LNCaP clone FGC (cell line): ENCODE data around the gene CAMK2N1.
"Not testable (repeated sequence)": the region's sequence is repeated elsewhere in the genome, so short reads cannot be mapped to it uniquely, and the experiment has no call there.

Source experiments
- DNase-seq: peaks from one replicate; pipeline ENCODE4 v3.0.0-alpha.2; 2011; ENCODE audit warnings: low read depth
- H3K4me3 ChIP-seq: 2 replicates; pipeline ENCODE4 v1.5.1; 2011; ENCODE audit warnings: mild to moderate bottlenecking, low read depth, low read length, control low read depth
- TF ChIP-seq, protein P1 (sequence below): IDR thresholded peaks from 2 replicates; pipeline ENCODE4 v1.5.1; 2012; ENCODE audit warnings: mild to moderate bottlenecking; ENCODE audit not compliant: control insufficient read depth, insufficient read depth; ENCODE audit errors: extremely low read depth

The CAMK2N1 gene

DNA sequence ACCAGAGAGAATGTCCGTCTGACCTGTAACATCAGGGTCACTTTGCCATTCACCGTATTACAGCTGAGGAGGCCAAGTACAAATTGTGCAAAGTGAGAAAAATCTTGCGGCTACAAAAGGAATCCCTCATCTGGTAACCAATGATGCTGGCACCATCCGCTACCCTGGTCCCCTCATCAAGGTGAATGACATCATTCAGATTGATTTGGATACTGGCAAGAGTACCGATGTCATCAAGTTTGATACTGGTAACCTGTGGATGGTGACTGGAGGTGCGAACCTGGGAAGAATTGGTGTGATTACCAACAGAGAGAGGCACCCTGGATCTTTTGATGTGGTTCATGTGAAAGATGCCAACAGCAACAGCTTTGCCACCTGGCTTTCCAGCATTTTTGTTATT lies 40.3 kb upstream of the CAMK2N1 start:
- H3K4me3 ChIP-seq: no peak overlapping the region
- no peak for DNase-seq
- TF ChIP-seq, protein P1, sequence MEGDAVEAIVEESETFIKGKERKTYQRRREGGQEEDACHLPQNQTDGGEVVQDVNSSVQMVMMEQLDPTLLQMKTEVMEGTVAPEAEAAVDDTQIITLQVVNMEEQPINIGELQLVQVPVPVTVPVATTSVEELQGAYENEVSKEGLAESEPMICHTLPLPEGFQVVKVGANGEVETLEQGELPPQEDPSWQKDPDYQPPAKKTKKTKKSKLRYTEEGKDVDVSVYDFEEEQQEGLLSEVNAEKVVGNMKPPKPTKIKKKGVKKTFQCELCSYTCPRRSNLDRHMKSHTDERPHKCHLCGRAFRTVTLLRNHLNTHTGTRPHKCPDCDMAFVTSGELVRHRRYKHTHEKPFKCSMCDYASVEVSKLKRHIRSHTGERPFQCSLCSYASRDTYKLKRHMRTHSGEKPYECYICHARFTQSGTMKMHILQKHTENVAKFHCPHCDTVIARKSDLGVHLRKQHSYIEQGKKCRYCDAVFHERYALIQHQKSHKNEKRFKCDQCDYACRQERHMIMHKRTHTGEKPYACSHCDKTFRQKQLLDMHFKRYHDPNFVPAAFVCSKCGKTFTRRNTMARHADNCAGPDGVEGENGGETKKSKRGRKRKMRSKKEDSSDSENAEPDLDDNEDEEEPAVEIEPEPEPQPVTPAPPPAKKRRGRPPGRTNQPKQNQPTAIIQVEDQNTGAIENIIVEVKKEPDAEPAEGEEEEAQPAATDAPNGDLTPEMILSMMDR: no peak

DNA sequence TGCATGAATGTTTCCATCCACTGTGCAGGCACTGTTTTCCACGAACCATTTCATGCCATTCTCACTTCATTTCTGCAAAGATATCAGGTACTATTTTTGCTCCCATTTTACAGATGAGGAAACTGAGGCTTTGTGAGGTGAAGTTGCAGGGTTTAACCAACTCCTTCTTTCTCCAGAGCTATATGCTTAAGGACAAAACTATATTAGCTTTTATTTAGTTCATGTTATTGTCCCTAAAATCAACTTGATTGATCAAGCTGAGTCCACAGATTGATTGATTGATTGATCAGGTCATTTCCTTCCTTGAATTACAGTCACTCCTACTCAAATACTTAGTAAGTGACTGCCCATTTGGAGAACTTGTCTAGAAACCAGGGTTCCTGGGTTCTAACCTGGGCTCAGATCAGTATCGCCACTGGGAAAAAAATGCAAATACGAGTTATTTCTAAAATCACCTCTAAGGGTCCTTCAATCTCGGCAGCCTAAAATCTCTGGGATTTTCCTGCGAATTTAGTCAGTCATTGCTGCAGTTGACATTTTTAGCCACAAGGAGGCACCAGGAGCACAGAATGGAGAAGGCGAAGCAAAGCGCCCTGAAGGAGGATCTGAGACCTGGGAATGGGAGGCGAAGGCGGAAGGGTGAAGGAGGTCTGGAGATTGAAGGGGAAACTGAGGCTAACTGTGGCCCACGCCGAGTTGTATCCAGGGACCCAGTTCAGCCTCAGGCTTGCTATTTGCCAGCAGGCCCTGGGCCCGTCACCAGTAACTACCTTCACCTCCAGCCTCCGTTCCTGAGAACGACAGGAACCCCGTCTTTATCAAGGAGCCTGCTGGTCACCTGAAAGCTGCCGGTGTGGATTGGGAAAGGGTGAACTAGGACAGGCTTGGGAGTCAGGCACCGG lies 36.2 kb upstream of the CAMK2N1 start:
- TF ChIP-seq, protein P1: peak; percentile 85
- no peak for DNase-seq
- H3K4me3 ChIP-seq: no peak overlapping the region

DNA sequence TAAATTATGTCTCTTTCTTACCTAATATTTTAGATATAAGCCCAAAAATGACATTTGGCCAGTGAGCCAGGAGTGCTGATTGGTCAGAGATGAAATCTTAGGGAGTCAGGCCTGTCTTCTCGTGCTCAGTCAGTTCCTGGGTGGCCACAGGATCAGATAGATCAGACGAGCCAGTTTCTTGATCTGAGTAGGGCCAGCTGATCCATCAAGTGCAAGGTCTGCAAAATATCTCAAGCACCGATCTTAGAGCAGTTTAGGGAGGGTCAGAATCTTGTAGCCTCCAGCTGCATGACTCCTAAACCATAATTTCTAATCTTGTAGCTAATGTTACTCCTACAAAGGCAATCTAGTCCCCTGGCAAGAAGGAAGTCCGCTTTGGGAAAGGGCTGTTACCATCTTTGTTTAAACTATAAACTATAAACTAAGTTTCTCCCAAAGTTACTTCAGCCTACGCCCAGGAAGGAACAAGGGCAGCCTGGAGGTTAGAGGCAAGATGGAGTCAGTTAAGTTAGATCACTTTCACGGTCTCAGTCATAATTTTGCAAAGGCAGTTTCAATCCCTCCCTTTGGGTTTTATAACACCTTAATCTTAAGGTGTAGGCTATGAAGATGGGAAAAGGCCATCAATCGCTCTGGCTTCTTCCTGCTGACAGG lies 33.7 kb upstream of the CAMK2N1 start:
- not testable (repeated sequence) for DNase-seq, H3K4me3 ChIP-seq

DNA sequence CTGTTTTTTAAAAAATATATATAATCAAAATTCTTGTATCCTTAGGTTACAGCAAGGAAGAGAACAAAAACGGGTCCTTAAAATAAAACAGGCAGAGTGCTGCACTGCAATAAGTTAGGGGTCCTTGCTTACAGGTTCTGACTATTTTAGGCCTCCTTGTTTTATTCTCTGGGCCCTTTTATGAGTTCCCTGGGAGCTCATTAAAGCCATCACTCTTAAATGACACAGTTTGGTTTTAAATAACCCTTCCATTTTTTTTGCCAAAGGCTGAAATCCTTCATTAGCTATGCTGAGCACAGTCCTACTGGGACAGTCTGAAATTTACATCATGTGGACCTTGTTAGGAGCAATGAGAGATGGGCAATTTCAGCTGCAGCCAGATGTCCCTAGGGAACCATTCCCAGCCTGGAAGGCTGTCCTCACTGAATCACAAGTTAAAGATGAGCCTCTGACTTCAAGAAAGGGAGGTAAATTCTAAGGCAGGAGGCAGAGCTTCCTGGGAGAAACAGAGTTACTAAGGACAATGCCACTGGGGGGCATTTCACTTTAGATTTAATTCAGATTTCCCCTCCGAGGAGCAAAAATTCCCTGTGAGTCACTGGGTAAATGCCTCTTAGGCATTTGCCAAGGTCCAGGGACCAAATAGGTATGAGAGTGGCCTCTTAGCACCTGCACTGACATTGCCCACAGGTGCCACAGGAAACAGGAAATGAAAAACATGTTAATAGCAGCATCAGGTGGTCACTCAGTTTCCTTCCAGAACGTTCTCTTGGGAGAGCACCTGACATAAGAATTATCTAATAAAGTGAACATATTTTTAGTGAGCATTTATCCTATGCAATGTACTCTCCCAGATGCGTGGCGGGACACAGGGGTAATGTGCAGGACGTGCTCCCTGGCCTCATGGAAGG lies 25.8 kb upstream of the CAMK2N1 start:
- DNase-seq: no peak
- no peak overlapping the region for H3K4me3 ChIP-seq
- TF ChIP-seq, protein P1: no peak

DNA sequence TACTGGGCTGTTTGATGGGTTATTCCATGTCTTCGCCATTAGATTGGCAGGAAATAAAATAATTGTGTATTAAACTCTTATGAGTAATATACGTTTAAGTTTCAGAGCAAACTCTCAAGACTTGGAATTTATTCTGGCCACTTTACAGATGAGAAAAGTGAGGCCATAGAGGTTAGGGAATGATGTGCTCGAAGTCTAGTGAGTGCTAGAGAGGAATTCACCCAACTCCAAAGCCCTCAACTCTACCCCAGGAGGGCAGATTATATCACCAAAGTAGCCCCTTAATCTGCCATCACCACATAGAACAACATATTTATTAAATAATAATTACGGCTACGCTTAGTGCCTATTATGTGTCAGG lies 22.4 kb upstream of the CAMK2N1 start:
- H3K4me3 ChIP-seq: peak overlapping the region; percentile 75
- no peak for DNase-seq
- TF ChIP-seq, protein P1: no peak

DNA sequence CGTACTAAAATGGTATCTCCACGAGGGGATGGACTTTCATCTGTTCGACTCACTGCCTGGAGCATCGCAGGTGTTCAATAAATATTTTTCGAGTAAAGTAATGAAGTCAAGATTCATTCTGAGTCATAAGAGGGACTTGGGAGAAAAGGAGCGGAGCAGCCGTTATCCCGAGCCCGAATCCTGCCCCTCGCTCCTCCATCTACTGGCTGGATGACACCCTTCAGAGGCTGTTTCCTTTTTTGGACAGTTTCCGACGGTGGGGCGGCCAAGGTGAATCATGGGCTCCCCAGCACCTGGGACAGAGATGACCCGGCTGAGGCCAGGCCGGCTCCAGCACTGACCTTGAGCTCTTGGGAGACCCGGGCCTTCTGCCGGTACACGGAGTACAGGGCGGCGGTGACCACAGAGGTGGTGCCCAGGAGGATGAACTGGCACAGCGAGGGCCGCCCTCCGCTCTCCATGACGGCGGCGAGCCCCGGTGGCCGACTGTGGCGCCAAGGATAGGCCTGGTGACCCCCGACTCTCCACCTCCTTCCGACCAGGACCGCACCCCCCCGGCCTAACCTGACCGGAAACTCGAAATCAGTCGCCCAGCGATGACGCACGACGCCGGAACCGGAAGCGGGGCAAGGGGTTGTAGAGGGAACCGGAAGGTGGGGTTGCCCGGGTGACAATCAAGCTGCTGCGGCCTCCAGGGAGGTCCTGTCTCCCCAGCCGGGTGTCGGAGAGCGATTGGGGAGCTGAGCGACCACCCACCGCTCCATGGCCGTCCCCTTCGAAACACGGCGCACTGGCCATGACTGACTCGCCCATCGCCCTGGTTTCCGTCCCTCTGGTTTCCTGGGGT lies 21.8 kb upstream of the CAMK2N1 start, which contains the start of gene MUL1:
TSS of gene MUL1 (minus strand) at position 588 of the 847 bp plus-strand sequence. CDS start at position 461, 127 bp downstream.
- TF ChIP-seq, protein P1: no peak
- H3K4me3 ChIP-seq: peak within 1 kb of the TSS; percentile 75
- DNase-seq: peak; percentile 62
